ENCODE results near the gene NOSIP.
"Not testable (repeated sequence)": the region's sequence is repeated elsewhere in the genome, so short reads cannot be mapped to it uniquely, and the experiment has no call there.

Gene NOSIP, protein sequence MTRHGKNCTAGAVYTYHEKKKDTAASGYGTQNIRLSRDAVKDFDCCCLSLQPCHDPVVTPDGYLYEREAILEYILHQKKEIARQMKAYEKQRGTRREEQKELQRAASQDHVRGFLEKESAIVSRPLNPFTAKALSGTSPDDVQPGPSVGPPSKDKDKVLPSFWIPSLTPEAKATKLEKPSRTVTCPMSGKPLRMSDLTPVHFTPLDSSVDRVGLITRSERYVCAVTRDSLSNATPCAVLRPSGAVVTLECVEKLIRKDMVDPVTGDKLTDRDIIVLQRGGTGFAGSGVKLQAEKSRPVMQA

DNA sequence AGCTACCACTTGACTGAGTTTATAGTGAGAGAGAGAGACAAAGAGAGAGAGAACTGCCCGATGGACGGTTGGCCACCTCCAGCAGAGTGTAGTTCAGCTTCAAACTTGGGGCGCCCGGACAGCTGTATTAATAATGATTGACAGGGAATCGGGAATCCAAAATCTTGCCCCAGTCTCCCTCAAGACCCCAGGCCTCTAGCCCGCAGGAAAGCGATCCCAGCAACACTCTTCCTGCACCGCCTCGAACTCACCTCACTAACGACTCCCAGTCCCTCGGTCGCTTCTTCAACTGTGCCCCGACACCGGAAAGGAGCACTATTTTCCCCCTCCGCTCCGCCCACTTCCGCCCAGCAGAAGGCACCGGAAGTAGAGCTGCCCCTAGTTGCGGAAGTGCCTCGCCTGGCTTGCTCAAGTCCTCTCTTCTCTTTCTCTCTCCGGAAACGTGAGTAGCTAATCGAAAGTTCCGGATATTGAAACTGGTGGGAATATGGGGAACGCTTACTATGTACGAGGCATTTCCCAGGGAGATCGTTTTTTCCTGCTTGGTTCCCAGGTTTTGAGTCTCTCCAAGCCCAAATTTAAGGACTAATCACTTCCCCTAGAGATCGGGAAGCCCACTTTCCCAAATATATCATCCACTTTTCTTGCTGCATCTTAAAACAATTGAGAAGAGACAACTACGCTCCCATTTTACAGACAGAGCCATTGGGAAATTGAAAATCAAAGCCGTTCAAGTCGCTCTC, at the start of gene NOSIP:
Gene NOSIP (minus strand): TSS at position 293 of the 743 bp plus-strand sequence. CDS start 19,865 bp downstream, outside the sequence.
- DNase-seq (ENCODE audit: low read depth): peak; percentile 86

DNA sequence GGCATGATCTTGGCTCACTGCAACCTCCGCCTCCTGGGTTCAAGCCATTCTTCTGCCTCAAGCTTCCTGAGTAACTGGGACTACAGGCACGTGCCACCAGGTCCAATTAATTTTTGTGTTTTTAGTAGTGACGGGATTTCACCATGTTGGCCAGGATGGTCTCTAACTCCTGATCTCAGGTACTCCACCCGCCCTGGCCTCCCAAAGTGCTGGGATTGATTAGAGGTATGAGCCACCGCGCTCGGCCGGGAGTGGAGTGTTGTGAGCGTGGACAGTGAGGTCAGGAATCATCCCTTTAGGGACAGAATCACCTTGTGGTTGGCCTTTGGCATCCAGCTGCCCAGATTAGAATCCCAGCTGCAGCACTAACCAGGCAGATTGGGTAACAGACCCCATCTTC, 49.3 kb upstream of the NOSIP start:
- DNase-seq (ENCODE audit: low read depth): no peak

DNA sequence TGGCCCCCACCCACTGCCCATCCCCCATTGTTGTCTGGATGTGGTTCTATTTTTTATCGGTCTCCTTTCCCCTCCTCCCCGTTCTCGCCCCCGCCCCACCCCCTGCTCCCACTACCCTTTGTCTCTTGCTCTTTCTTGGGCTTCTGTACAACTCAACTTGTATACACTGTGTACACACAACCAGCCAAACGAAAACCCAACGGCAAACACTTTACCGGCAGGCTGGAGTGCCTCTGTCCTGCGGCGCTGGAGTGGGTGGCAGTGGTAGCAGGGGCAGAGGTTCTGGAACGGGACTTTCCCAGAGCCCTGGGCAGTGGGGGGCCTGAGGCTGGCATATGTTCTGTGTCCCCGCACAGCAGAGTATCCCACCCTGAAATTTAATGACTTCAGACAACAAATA, 45.9 kb upstream of the NOSIP start:
- DNase-seq (ENCODE audit: low read depth): no peak

DNA sequence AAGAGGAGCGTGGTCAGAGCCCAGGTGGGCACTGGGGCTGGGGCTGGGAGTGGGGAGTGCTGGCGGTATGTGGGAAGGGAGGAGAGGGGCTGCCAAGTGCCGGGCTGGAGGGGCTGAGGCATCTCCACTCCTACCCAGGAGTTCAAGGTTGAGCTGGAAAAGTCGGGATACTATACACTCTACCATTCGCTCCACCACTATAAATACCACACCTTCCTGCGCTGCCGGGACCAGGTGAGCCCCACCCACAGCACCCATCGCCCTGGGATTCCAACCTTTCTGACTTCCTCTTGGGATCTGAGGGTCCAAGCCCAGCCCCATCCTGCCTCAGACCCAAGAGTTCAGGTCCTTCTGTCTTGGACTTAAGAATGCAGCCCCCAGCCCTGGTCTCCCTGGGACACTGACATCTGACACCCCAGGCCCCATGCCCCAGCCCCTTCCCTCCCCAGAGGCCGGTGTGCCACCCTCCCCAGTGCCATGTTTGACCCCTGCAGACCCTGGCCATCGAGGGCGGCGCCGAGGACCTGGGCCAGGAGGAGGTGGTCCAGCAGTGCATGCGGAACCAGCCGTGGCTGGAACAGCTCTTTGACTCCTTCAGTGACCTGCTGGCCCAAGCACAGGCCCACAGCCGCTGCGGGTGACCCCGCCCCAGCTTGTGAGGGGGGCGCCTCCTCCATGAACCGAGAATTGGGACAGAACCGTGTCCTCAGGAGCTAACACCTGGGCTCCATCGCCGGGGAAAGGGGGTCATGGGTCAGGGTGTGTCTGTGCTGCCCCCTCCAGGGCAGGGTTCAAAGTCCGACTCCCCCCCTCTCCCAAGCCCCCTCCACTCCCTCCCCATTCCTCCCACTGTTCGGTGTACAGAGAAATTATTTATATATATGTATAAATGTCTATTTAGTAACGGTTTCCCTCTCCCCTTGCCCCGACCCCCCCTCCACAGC, 44.9 kb upstream of the NOSIP start:
- no peak for DNase-seq (ENCODE audit: low read depth)

DNA sequence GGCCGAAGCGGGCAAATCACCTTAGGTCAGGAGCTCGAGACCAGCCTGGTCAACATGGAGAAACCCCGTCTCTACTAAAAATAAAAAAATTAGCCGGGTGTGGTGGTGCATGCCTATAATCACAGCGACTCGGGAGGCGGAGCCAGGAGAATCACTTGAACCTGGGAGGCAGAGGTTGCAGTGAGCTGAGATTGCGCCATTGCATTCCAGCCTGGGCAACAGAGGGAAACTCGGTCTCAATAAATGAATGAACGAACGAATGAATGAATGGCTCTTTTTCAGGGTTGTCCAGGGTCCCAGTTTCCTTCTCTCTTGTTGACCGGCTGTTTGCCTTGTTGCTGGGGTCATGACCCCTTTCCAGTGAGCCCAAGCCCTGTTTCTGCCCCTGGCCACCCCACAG, 37.5 kb upstream of the NOSIP start:
- DNase-seq (ENCODE audit: low read depth): not testable (repeated sequence)

DNA sequence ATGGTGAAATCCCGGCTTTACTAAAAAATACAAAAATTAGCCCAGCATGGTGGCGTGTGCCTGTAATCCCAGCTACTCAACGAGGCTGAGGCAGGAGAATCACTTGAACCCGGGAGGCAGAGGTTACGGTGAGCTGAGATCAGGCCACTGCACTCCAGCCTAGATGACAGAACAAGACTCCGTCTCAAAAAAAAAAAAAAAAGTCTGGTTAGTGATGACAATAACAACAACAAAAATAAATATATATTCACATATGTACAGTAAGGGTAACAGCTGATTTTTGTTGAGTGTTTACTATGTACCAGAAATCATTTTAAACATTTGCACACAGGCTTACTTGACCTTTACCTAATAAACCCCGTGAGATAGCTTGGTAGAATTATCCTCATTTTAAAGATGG, 36.6 kb upstream of the NOSIP start:
- no peak for DNase-seq (ENCODE audit: low read depth)

DNA sequence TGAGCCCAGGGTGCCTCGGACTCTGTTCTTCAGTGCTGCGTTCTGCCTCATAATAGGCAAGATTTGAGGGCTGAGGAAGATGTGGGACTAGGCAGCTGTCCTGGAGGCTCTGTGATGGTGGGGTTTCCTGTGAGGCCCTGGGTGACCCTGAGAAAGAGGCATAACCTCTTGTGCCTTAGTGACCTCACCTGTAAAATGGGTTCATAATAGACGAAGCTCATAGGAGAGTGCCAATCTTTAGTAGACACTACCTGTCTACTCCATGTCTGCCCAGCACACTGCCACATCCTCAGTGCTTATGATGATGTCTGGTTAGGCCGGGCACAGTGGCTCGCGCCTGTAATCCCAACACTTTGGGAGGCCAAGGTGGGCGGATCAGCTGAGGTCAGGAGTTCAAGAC, 36.2 kb upstream of the NOSIP start:
- DNase-seq (ENCODE audit: low read depth): no peak

DNA sequence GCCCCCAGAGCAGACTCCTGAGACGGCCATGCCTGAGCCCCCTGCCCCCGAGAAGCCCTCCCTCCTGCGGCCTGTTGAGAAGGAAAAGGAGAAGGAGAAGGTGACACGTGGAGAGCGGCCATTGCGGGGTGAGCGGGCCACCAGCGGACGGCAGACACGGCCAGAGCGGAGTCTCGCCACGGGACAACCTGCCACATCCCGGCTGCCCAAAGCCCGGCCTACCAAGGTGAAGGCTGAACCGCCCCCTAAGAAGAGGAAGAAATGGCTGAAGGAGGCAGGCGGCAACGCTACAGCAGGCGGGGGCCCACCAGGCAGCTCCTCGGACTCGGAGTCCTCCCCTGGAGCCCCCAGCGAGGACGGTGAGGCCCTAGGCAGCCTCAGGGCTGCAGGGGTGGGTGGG, 35.5 kb upstream of the NOSIP start:
- no peak for DNase-seq (ENCODE audit: low read depth)

DNA sequence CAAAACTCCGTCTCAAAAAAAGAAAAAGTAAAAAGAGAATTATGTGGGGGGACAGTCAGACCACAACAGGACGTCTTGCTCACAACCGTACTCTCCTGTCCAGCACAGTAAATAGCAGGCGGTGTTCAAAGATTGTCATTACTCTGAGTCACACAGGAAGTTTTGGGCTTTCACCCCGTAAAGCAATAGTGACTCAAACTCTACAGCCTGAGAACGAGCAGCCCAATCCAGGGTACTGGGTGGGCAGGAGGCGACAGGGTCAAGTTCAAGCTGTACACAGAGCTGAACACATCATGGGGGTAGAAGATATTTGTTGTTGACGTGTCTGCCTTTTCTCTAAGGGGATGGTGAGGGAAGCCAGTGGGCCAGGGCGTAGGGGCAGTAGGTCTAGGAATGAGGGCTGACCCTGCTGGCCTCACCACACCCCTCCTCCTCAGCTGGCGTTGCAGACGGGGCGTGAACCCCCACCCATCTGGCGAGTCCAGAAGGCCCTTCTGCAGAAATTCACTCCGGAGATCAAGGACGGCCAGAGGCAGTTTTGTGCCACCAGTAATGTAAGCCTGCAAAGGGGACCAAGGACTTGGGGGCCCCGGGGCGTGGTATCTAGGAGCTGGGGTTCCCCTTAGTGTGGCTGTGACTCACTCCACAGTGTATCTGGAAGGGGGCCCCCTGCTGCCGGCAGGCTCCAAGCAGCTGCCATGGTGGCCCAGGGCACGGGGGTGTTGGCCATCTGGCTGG, 33.9 kb upstream of the NOSIP start:
- peak; percentile 68 for DNase-seq (ENCODE audit: low read depth)

DNA sequence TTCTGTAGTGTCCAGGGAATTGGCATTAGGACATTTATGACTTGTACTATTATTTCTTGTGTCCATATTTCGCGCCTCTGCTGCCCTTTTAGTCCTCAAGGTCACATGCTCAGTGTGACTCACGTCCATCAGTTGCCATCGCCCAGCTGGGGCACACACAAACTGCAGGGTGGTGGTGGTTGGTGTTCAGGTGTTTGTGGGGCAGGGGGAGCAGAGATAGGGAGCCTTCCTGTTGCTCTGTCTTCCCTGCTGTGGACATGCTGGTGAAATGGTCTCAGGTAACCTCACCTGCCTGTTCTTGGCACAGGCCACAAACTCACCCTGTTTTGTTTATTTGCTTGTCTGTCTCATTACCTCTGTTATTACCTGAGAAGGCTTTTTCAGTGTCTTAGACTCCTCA, 33.0 kb upstream of the NOSIP start:
- no peak for DNase-seq (ENCODE audit: low read depth)

DNA sequence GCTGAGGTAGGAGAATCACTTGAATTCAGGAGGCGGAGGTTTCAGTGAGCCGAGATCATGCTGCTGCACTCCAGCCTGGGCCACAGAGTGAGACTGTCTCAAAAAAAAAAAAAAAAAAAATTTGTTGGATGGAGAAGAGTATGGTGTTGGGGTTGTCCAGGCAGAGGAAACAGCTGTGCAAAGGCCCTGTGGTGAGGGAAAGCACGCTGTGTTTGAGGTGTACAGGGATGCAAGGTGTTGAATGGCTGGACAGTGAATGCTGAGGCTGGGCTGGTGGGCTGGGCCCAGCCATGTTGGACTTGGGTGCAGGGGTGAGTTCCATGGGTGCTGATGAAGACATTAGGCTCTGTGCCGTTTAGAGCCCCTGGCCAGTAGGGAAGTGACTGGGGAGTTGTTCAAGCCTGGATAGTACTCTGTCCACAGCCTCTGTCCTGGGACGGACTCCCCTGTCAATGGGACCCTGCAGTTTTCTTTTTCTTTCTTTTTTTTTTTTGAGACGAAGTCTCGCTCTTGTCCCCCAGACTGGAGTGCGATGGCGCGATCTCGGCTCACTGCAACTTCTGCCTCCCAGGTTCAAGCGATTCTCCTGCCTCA, 29.2 kb upstream of the NOSIP start:
- no peak for DNase-seq (ENCODE audit: low read depth)

DNA sequence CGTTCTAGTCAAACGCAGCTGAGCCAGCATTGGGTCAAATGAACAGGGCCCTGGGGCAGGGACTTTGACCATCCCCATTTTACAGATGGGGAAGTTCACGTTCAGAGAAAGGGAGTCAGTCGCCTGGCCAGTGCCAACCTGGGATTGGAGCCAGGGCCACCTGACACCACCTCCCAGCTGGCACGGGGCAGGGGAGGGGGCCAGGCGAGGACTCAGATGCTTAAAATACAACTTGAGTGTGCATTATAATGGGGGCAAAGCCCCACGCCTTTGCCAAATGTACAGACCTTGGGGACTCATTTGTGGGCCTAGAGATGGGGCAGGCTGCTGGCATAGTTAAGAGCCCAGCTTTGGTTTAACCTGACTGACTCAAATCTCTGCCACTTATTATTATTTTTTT, 25.2 kb upstream of the NOSIP start:
- no peak for DNase-seq (ENCODE audit: low read depth)

DNA sequence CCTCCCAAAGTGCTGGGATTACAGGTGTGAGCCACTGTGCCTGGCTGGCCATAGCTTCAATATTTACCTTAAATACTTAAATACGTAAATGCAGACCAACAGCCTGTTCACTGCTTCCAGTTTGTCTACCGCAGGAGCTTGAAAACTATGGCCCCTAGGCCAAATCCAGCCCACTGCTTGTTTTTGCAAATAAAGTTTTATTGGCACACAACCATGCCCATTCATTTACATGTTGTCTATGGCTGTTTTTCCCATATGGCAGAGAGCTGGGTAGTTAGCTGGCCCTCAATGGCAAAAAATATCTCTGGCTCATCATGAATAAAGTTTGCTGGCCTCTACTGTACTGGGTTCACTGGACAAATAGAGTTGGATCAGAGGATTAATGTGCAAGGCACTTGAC, 22.4 kb upstream of the NOSIP start:
- DNase-seq (ENCODE audit: low read depth): no peak

DNA sequence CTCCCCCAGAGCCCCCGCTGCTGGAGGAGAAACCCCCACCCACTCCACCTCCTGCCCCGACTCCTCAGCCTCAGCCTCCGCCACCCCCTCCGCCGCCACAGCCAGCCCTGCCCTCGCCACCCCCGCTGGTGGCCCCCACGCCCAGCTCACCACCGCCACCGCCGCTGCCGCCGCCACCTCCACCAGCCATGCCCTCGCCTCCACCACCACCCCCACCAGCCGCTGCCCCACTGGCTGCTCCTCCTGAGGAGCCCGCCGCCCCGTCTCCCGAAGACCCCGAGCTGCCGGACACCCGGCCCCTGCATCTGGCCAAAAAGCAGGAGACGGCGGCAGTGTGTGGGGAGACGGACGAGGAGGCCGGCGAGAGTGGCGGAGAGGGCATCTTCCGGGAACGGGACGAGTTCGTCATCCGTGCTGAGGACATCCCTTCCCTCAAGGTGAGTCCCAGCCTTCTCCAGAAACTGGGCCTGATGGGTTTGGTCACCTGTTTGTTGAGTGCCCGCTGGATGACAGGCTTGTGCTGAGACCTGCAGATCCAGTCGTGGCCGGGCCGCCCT, 21.2 kb upstream of the NOSIP start:
- no peak for DNase-seq (ENCODE audit: low read depth)

DNA sequence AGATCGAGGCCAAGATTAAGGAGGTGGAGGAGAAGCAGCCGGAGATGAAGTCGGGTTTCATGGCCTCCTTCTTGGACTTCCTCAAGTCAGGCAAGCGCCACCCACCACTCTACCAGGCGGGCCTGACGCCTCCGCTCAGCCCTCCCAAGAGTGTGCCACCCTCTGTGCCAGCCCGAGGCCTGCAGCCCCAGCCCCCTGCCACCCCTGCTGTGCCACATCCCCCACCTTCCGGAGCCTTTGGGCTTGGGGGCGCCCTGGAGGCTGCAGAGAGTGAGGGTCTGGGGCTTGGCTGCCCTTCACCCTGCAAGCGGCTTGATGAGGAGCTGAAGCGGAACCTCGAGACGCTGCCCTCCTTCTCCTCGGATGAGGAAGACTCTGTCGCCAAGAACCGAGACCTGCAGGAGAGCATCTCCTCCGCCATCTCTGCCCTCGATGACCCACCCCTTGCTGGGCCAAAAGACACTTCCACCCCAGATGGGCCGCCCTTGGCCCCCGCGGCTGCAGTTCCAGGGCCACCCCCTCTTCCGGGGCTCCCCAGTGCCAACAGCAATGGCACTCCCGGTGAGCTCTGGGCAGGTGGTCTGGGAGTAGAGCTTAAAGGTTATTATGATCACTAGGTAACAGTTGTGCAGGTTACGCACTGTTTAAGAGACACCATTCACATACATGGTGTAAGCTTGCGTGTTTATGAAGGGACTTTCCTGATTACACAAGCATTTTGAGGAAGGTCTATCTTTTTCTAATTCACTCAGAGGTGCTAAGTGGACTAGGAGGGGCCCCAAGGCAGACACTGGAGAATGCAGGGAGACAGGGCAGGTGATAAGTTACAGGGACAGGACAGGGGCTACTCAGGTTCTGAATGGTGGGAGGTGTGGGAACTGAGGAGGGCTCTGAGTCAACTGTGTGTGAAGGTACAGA, 19.3 kb upstream of the NOSIP start:
- DNase-seq (ENCODE audit: low read depth): no peak

DNA sequence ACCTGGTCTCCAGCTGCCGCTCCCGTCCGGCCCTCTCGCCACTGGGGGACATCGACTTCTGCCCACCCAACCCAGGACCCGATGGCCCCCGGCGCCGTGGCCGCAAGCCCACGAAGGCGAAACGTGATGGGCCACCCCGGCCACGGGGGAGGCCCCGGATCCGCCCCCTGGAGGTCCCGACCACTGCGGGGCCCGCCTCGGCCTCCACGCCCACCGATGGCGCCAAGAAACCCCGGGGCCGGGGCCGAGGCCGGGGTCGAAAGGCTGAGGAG, 17.3 kb upstream of the NOSIP start:
- no peak for DNase-seq (ENCODE audit: low read depth)

DNA sequence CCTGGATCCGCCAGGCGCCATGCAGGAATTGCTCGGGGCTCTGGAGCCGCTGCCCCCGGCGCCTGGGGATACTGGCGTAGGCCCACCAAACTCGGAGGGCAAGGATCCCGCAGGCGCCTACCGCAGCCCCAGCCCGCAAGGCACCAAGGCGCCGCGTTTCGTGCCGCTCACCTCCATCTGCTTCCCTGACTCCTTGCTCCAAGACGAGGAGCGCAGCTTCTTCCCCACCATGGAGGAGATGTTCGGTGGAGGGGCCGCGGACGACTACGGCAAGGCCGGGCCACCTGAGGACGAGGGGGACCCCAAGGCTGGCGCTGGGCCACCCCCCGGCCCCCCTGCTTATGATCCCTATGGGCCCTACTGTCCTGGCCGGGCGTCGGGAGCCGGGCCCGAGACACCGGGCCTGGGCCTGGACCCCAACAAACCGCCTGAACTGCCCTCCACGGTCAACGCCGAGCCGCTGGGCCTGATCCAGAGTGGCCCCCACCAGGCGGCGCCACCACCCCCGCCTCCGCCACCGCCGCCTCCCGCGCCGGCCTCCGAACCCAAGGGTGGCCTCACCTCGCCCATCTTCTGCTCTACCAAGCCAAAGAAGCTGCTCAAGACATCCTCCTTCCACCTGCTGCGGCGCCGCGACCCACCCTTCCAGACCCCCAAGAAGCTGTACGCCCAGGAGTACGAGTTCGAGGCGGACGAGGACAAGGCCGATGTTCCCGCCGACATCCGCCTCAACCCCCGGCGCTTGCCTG, 16.8 kb upstream of the NOSIP start:
- no peak for DNase-seq (ENCODE audit: low read depth)

DNA sequence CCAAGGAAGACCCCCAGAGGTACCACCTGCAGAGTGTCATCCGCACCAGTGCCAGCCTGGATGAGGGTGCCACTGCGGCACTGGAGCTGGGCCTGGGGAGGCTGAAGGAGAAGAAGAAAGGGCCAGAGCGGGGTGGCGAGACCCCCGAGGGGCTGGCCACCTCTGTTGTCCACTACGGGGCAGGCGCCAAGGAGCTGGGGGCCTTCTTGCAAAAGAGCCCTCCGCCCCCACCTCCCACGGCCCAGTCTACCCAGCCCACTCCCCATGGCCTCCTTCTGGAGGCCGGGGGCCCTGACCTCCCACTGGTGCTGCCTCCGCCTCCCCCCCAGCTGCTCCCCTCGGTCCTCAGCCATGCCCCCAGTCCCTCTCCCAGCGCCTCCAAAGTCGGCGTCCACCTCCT, 16.1 kb upstream of the NOSIP start:
- no peak for DNase-seq (ENCODE audit: low read depth)

DNA sequence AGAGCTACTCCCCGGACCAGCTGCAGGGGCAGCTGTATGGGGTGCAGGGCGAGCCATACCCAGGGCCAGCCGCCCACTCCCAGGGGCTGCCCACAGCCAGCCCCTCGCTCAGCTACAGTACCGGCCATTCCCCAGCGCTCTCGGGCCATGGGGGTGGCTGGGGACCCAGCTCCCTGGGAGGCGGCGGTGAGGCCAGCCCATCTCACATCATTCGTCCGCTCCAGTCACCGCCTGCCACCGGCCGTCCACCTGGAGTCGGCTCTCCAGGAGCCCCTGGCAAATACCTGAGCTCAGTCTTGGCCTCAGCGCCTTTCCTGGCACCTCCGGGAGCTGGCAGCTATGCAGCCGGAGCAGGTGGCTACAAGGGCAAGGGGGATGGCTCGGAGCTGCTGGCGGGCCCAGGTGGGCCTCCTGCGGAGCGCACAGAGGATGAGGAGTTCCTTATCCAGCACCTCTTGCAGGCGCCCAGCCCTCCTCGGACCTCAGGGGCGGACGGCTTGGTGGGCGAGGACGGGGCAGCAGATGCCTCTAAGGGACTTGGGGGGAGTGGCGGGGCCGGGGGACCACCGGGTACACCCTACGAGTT, 15.6 kb upstream of the NOSIP start:
- DNase-seq (ENCODE audit: low read depth): no peak

Measured in non-pigmented ciliary epithelial cell (primary cell).